ENCODE data around the gene STK11.
"Not testable (repeated sequence)": the region's sequence is repeated elsewhere in the genome, so short reads cannot be mapped to it uniquely, and the experiment has no call there.

Gene STK11

DNA sequence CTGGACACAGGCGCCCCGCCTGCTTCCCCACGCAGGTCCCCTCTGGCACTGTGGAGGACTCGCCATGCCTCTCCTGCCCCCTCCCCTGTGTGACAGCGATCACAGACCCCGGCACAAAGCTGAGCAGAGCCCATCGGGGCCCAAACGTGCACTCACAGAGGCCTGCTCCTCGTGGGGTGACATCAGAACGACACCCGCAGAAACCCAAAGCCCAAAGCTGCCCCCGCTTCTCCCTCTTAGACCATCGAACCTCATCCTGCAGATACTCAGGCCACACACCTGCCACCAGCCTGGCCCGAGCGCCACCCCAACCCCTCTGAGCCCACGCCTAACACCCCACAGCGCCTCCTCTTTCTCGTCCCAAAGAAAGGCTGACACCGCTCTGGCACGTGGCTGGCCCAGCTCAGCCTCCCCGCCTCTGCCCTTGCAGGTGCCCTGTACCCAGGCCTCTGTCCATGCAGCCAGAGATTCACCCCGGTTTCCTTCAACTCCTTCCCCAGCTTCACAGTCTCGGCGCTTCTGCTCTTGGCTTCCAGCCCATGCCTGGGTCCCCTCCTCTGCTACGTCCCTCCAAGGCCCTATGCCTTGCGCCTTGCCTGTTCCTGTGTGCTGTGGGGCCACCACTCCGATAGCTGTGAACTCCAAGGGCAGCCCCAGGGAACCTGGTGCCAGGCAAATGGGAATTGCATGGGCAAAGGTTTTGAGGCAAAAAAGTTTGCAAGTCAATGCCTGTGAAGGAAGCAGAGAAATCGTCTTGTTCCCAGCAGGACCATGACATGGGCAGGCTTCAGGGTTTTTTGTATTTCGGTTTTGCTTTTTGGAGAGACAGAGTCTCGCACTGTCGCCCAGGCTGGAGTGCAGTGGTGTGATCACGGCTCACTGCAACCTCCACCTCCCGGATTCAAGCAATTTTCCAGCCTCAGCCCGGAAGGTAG lies 33.1 kb downstream of the STK11 start:
- no peak for DNase-seq (ENCODE audit: low read depth)

DNA sequence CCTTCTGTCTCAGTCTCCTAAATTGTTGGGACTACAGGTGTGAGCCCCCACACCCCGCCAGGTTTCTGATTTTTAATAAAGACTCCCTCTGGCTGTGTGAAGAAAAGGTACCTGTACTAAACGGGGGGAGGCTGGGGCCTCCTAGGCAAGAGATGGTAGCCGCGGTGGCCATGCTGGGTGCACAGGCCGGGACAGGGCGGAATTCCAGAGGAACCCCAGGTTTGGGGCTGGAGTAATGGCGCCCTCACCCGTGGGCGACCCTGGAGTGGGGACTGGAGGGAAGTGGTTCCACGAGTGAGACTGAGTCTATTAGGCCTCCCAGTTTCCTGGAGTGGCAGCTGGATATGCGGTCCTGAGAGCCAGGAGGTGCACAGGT lies 33.8 kb downstream of the STK11 start:
- DNase-seq (ENCODE audit: low read depth): no peak

DNA sequence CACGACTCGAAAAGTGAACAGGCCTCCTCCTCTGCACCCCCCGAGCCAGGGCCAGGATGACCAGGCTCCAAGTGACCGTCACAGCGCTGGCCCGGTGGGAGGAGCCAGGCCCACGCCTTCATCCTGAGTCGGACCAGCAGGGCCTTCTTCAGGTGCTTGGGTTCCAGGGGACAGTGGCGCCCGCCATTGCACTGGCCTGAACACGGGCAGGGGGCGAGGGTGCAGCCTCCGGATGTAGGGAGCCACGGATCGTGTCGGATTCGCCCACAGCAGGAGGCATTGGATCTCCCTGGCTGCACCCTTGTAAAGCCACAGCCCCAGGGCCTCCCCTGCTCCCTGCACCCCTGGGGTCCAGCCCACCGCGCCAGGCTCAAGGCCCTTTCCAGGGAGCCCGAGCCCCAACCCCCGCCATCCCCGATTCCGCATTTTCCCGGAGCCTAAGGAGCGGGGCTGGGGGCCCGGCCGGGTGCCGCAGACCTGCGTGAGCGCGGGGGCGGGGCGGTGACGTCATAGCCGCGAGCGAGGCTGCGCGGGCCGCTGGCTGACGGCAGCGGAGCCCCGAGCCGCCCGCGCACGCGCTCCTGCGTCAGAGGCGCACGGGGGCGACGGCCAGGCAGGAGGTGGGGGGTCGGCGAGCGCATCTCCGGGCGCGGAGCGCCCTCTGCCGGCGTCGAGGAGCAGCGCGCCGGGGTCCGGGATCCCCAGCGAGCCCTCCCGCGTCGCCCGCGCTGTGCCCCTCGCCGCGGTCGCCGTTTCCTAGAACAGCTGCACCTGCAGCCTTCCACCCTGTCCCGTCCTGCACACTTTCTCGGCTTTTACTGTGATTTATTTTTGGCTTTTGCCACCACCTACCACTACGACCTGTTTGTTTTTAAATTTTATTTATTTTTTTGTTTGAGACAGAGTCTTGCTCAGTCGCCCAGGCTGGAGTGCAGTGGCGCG lies 34.5 kb downstream of the STK11 start:
- peak; percentile 79 for DNase-seq (ENCODE audit: low read depth)

DNA sequence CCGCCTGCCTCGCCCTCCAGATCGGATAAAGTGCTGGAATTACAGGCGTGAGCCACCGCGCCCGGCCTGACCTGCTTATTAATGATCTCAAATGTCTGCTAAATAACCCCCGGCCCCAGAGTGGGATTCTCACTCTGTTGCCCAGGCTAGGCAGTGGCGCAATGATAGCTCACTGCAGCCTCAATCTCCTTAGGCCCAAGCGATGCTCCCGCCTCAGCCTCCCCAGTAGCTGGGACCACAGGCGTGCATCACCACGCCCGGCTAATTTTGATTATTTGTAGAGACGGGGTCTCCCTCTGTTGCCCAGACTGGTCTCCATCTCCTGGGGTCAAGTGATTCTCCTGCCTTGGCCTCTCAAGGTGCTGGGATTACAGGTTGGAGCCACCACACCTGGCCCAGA lies 35.3 kb downstream of the STK11 start:
- no peak for DNase-seq (ENCODE audit: low read depth)

DNA sequence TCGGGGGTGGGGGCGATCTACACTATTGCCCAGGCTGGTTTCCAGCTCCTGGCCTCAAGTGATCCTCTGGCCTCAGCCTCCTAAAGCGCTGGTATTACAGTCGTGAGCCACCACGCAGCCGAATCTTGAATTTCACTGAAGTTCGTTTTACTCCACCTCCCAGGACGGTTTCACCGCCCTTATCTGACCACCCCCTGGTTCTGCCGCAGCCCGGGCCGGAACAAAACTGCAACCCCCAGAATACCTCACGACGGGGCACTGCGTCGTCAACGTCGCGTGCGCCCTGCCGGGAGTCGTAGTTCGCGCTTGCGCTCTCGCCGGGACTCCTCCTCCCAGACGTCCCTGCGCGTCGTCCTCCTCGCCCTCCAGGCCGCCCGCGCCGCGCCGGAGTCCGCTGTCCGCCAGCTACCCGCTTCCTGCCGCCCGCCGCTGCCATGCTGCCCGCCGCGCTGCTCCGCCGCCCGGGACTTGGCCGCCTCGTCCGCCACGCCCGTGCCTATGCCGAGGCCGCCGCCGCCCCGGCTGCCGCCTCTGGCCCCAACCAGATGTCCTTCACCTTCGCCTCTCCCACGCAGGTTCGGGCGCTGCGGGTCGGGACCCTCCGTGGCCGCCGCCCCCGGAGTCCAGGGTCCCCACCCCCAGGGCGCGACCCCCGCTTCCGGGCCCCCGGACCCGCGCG lies 36.0 kb downstream of the STK11 start, which contains the start of gene ATP5F1D:
Gene ATP5F1D, plus strand, starts transcription at position 335 of the 679 bp plus-strand sequence. Its CDS starts 100 bp downstream, at position 435.
- peak; percentile 86 for DNase-seq (ENCODE audit: low read depth)

DNA sequence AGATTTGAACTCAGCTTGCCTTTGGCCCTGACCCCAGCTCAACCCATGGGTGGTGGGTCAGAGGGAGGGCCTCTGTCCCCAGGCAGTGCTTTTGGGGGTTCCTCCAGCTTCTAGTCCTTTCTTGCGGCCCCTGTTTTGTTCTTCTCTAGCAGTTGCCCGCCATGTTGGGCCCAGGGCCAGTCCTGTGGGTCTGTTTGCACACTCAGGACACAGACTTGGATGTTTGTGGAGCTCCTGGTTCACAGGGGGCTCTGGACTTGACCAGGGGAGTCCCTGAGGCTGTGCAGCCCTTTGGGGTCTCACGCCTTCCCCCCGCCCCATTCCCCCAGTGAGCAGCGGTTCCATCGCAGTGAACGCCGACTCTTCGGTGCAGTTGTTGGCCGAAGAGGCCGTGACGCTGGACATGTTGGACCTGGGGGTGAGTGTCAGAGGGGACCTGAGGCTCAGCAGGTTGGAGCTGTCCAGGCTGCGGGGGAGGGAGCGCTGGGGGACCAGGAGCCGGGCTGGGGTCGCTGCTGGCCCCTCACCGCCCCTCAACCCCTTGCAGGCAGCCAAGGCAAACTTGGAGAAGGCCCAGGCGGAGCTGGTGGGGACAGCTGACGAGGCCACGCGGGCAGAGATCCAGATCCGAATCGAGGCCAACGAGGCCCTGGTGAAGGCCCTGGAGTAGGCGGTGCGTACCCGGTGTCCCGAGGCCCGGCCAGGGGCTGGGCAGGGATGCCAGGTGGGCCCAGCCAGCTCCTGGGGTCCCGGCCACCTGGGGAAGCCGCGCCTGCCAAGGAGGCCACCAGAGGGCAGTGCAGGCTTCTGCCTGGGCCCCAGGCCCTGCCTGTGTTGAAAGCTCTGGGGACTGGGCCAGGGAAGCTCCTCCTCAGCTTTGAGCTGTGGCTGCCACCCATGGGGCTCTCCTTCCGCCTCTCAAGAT lies 38.5 kb downstream of the STK11 start:
- DNase-seq (ENCODE audit: low read depth): peak; percentile 78

DNA sequence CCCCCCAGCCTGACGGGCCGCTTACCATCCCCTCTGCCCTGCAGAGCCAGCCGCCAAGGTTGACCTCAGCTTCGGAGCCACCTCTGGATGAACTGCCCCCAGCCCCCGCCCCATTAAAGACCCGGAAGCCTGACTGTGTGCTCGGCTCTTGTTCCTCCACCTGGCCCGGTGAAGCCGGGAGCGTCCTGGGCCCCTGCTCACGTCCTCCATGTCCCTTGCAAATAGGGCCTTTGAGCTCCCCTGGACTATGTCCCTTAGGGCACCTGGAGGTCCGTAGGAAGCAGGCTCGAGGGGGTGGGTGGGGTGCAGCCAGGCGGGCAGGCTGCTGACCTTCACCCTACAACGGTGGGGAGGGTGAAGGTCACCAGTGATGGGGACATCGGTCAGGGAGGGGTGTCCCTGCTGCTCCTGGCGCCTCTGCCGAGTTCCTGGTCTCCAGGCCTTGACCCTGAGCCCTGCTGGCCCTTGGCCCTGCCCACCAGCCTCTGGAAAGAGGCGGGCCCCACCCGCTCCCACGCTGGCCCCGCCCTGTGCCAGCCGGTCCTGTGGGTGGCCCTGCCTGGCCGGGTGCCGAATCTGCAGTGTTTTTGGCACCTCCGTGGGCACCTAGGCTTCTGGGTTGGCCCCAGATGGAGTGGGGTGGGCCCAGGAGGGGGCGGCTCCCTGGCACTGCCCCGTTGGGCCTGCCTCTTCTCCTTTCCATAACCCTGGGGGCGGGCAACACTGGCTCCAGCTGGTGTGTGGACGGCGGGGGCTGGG lies 39.3 kb downstream of the STK11 start:
- DNase-seq (ENCODE audit: low read depth): no peak

DNA sequence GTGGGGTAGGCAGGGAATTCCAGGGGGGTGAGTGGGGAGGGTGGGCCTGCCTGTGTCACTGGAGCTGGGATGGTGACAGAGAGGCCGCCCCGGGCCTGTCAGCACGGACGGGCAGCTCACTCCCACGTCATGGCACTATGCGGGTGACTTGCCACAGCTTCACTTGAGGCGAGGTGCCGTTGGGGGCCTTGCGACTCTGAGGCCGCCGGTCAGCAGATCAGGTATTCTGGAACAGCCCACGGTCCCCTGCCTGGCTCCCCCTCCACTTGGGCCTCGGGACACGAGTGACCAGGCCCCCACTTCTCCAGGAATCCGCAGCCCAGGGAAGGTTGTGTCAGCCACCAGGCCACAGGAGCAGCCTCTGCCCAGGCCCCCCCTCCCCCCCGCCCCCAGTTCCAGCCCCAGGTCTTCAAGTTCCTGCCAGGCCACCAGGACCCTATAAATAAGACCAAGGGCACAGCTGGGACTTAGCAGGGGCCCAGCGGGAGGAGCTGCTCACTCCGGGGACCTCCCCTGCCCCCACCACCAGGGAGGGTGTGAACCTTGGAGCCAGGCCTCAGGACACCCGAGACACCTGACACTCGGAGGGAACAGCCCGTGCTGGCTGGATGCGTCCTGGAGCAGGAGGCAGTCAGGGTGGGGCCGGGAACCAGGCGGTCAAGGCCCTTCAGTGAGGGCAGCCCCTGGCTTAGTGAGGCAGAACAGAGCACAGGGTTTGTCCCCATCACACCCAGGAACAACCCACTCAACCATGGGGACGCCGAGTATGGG lies 40.1 kb downstream of the STK11 start:
- DNase-seq (ENCODE audit: low read depth): no peak

DNA sequence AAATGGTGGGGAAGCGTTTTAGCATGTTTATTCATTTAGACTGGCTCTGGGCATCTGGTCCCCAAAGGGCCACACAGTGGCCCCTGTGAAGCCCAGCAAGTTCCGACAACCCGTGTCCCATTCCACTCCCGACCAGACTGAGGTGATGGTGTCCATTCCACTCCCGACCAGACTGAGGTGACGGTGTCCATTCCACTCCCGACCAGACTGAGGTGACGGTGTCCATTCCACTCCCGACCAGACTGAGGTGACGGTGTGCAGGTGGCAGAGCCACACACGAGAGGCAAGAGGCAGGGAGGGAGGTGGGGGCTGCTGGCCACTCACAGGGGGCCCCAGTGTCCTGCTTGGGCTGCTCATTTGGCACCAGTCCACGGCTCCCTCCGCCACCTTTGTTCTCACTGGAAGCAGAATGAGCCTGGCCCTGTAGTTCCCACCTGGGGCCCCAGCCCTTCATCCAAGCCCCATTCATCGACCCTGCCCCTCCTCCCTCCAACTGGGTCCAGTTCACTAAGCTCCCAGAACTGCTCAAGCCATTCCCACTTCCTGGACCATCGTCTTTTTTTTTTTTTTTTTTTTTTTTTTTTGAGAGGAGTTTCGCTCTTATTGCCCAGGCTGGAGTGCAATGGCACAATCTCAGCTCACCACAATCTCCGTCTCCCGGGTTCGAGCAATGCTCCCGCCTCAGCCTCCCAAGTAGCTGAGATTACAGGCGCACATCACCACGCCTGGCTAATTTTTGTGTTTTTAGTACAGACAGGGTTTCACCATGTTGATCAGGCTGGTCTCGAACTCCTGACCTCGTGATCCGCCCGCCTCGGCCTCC lies 40.9 kb downstream of the STK11 start:
- not testable (repeated sequence) for DNase-seq (ENCODE audit: low read depth)

DNA sequence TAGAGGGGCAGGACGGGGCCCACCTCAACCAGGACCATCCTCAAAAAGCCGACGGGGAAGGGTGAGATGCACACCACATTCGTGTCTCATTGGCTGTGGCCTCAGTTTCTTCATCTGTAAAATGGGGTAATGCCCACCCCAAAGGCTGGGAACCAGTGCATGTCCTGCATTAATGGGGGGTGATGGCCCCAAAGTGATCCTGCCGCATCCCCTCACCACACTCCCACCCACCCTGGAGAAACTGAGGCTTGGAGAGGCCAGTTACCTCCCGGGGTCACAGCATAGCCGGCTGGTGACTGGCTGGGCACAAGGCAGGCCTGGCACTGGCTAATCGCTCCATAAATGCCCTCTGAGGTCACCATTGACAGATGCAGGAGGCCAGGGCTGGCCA lies 42.2 kb downstream of the STK11 start:
- DNase-seq (ENCODE audit: low read depth): no peak

DNA sequence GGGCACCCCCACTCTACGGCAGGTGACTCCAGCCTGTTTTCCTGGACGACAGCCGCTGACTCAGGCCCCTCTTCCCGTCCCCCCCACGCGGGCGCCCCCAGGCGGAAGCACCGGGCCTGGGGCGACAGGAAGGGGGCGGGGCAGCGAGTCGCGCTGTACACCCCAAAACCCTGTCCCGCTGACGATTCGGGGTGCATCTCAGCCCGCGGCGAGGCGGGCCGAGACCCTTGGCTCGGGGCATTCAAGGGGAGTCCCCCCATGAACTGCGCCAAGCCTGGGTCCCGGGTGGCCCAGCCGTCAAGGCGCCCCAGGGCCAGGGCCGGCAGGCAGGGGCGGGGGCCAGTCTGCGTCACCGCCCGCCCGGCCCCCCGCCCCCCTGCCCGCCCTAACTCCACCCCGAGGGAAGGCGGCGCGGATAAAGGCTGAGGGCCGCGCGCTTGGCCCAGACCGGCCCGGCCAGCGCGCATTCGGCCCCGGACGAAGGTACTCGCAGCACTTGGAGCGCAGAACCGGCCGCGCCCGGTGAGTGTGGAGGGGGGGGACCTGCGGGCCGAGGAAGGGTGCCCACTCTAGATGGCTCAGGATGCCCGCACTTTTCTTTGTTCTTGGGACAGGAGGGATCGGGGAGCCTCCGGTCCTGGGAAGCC lies 42.7 kb downstream of the STK11 start, which contains the start of gene MIDN:
Gene MIDN, plus strand, starts transcription at position 445 of the 647 bp plus-strand sequence. CDS start 1,714 bp downstream, outside the sequence.
- no peak for DNase-seq (ENCODE audit: low read depth)

DNA sequence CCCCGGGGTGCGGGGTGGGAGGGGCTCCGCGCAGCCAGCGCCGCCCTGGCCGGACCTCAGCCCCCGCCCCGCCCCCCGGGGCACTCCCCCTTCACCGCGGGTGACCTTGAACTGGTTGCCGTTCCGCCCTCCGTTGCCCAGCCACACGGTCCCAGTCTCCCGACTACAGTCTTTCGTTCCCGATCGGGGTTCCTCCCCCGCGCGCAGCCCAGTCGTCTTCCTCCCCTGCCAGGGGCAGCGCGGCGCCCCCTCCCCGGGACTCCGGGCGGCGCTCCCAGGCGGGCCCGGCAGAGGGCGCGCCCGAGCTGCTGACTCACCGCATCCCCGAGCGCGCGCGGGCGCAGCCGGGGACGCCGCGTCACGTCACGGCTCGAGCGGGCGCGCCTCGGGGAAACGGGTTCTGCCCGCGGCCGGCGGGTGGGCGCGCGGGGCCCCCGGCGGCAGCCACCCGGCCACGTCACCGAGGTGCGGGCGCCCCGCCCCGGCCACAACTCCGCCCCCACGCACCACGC lies 43.3 kb downstream of the STK11 start:
- DNase-seq (ENCODE audit: low read depth): no peak

DNA sequence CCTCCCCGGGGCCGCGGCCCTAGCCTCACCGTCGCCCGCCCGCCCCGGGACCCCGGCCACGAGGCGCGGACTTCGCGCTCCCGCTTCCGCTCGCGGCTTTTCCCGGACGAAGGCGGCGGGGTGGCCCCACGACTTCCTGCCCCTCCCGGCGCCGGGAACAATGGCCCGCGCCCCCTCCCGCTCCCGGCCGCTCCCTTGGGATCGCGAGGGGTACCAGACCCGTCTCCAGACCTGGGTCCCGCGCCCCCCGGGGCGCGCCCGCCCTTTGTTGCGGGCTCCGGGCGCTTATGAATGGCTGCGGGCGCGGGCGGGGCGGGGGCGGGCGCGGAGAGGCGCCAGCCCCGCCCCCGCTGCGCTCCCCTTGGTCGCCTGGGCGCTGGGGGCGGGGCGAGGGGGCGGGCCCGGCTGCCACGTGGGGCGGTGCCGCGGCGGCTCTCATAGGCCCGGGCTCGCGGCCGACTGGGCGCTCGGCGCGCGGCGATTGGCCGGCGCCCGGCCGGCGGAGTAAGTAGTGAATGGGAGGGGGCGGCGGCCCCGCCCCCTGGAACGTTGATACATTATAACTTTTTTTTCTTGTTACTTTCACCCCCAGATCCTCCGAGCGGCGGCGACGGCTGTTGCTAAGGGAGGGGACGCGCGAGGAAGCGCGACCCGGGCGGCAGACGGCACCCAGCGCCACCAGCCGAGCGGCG lies 43.9 kb downstream of the STK11 start:
- peak; percentile 83 for DNase-seq (ENCODE audit: low read depth)

DNA sequence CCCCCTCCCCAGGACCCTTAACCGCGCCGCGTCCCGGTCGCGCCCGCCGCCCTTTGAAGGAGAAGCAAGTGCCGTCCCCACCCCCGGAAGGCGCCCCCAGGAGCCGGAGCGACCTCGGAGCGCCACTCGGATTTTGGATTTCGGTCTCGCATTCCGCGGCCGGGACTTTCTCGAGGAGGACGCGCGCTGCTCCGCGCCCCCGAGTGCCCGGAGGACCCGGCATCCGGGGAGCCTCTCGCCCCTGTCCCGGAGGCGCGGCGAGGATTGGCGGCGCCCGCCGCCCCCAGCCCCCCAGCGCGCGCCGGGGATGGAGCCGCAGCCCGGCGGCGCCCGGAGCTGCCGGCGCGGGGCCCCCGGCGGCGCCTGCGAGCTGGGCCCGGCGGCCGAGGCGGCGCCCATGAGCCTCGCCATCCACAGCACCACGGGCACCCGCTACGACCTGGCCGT lies 44.4 kb downstream of the STK11 start:
- DNase-seq (ENCODE audit: low read depth): no peak

DNA sequence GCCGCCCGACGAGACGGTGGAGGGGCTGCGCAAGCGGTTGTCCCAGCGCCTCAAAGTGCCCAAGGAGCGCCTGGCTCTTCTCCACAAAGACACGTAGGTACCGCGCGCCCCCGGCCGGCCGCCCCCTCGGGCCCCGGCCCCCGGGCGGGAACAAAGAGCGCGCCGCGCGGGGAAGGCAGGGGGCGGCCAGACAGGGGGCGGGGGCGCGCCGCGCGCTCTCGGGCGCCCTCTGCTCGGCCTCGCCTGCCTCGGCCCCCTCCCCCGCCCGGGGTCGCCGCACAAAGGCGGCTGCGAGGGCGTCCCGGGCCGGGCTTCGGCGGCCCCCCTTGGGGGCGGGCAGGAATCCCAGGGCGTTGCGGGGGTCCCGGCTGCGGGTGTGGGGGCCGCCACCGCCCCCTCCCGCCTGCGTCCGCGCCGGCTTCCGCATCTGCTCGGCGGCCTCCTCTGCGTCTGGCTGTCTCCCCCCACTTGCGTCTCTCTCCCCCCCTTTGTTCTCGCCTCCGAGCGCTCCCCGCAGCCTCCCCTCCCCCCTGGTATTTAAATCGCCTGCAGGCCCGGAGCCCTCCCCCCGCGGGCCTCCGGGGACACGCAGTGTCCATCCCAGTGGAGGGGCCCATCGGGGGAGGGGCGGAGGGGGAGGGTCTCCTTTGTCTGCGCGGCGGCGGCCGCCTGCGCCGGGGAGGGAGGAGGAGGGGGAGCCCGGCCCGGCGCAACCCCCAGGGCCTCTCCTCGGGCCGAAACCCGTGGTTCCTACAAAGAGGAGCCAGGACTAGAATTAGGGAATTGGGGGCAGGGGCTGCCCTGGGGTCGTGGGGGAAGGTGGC lies 45.1 kb downstream of the STK11 start:
- DNase-seq (ENCODE audit: low read depth): no peak
